ENCODE data around the gene C2orf78. TPM values are rescaled to one million over a fixed set of nuclear protein-coding genes. Genes with fewer than 3 reads are reported as not detected.
A peak's percentile ranks its signal among the peaks of the same experiment; 100 is the strongest.

Gene C2orf78
- total RNA-seq, 1 donor from 2014 or later, result not detected

- H3K4me3 ChIP-seq (ENCODE audit: low read depth, low read length), result no peak overlapping the region
- DNase-seq (ENCODE audit: low read depth), result no peak
- TF ChIP-seq CTCF (conservative IDR thresholded peaks at IDR 0.05; ENCODE audit: low read depth, low read length), result no peak
Observed at GRCh38 chr2:73822991-73823390, 39.0 kb downstream of the C2orf78 start.

GRCh38 chr2:73823416-73823815 is 39.4 kb downstream of the C2orf78 start:
- no peak overlapping the region for H3K4me3 ChIP-seq (ENCODE audit: low read depth, low read length)
- DNase-seq (ENCODE audit: low read depth), result no peak

GRCh38 chr2:73823916-73824523 is 40.0 kb downstream of the C2orf78 start:
- TF ChIP-seq CTCF (conservative IDR thresholded peaks at IDR 0.05; ENCODE audit: low read depth, low read length), result peak; percentile 93
- no peak for DNase-seq (ENCODE audit: low read depth)
- no peak overlapping the region for H3K4me3 ChIP-seq (ENCODE audit: low read depth, low read length)

More at GRCh38 chr2:73823416-73823815, 39.4 kb downstream of the C2orf78 start:
- no peak for TF ChIP-seq CTCF (conservative IDR thresholded peaks at IDR 0.05; ENCODE audit: low read depth, low read length)

GRCh38 chr2:73825408-73825807 is 41.4 kb downstream of the C2orf78 start:
- H3K4me3 ChIP-seq (ENCODE audit: low read depth, low read length), result no peak overlapping the region
- DNase-seq (ENCODE audit: low read depth), result no peak
- TF ChIP-seq CTCF (conservative IDR thresholded peaks at IDR 0.05; ENCODE audit: low read depth, low read length), result no peak

- DNase-seq (ENCODE audit: low read depth), result no peak
- peak; percentile 52 for TF ChIP-seq CTCF (conservative IDR thresholded peaks at IDR 0.05; ENCODE audit: low read depth, low read length)
- H3K4me3 ChIP-seq (ENCODE audit: low read depth, low read length), result no peak overlapping the region
Observed at GRCh38 chr2:73827018-73827417, 43.0 kb downstream of the C2orf78 start.

- TF ChIP-seq CTCF (conservative IDR thresholded peaks at IDR 0.05; ENCODE audit: low read depth, low read length), result no peak
- H3K4me3 ChIP-seq (ENCODE audit: low read depth, low read length), result peak overlapping the region; percentile 86
- no peak for DNase-seq (ENCODE audit: low read depth)
Observed at GRCh38 chr2:73827660-73828388, 43.8 kb downstream of the C2orf78 start.

All from epithelial cell of proximal tubule (primary cell).